Muscle of arm (tissue), 14 donors: ENCODE results near the gene WIF1. TPM values are rescaled to one million over a fixed set of nuclear protein-coding genes. Genes with fewer than 3 reads are reported as not detected.

Experiments
- DNase-seq: peaks from one replicate; pipeline ENCODE4 v3.0.0-alpha.2; 2013
- long read RNA-seq, 11 donors: transcript quantifications; one replicate each; lab custom pipeline, GENCODE V29; 2026
- polyA plus RNA-seq, 12 donors: library from polyadenylated mRNA; unstranded; fragments of 120-200 nt; gene quantifications; one replicate each; pipeline ENCODE4 v1.2.1, GENCODE V29; 2013; ENCODE audit not compliant: insufficient read length in 12 of 12

WIF1 gene
- polyA plus RNA-seq = 10 to 100 TPM in 2 of 12 donors, 1 to 10 TPM in 6, under 1 TPM in 3, not detected in 1; 0.38 to 61.9 (median 3.1) TPM
- long read RNA-seq, donor 1, transcript WIF1-201 (10 exons, 2,238 nt) = major isoform, 14 of 14 reads
- long read RNA-seq, donor 1, partial matches to known transcripts = 0 of 14 reads
- long read RNA-seq, donor 1, other reads (novel, unspliced or antisense) = 0 of 14 reads
- long read RNA-seq, donor 2, partial matches to known transcripts = 0 of 1 reads
- long read RNA-seq, donor 2, other reads (novel, unspliced or antisense) = 0 of 1 reads
- long read RNA-seq, donor 3 = 0 reads
- long read RNA-seq, donor 4 = 0 reads
- long read RNA-seq, donor 5 = 0 reads
- long read RNA-seq, donor 6 = 0 reads
- long read RNA-seq, donor 7, partial matches to known transcripts = 0 of 1 reads
- long read RNA-seq, donor 7, other reads (novel, unspliced or antisense) = 0 of 1 reads
- long read RNA-seq, donor 8 = 0 reads
- long read RNA-seq, donor 9, transcript WIF1-201 (10 exons, 2,238 nt) = major isoform, 8 of 8 reads
- long read RNA-seq, donor 9, partial matches to known transcripts = 0 of 8 reads
- long read RNA-seq, donor 9, other reads (novel, unspliced or antisense) = 0 of 8 reads
- long read RNA-seq, donor 10 = 0 reads
- long read RNA-seq, donor 11, partial matches to known transcripts = 0 of 3 reads
- long read RNA-seq, donor 11, other reads (novel, unspliced or antisense) = 0 of 3 reads

DNA sequence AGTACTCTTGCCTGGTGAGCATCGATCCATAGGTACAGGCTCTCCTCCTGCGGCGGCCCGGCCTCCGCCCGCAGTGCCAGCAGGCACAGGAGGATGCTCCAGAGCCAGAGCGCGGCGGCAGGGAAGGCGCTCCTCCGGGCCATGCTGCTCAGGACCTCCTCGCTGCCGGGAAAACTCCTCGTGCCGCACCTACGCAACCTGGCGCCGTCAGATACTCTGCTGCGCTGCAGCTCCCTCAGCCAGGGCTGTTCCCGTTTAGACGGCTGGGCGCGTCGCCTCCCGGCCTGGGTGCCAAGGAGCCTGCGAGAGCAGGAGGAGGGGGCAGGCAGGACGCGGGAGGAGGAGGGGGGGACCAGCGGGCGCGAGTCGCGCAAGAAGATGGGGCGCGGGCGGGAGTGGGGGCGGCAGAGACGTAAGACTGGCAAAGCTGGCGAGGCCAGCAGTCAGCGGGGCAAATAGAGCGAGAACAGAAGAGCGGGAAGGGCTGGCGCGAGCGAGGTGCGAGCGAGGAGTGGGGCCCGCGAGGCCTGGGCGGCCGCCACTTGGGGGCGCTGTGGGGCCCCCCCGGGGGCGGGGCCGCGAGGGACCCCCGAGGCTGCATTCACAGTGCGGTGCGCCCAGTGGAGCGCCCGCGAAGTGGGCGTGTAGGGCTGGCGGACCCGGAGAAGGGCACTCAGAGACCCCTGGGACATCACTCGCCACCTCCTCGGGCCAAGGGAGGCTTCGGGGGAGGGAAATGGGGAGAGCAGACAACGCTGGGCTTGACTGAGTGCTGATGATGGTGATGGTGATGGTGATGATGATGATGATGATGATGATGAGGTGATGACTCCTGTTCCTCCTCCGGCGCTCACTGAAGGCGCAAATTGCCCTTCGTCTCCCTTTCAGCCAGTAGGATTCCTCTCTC, at the start of gene WIF1:
WIF1 (minus strand) TSS at position 257 of the 907 bp plus-strand sequence; CDS start at position 143, 114 bp downstream.
- peak; percentile 23 for DNase-seq

- DNase-seq = peak; percentile 49
Observed at GRCh38 chr12:65170209-65170881, 49.2 kb upstream of the WIF1 start.

DNA sequence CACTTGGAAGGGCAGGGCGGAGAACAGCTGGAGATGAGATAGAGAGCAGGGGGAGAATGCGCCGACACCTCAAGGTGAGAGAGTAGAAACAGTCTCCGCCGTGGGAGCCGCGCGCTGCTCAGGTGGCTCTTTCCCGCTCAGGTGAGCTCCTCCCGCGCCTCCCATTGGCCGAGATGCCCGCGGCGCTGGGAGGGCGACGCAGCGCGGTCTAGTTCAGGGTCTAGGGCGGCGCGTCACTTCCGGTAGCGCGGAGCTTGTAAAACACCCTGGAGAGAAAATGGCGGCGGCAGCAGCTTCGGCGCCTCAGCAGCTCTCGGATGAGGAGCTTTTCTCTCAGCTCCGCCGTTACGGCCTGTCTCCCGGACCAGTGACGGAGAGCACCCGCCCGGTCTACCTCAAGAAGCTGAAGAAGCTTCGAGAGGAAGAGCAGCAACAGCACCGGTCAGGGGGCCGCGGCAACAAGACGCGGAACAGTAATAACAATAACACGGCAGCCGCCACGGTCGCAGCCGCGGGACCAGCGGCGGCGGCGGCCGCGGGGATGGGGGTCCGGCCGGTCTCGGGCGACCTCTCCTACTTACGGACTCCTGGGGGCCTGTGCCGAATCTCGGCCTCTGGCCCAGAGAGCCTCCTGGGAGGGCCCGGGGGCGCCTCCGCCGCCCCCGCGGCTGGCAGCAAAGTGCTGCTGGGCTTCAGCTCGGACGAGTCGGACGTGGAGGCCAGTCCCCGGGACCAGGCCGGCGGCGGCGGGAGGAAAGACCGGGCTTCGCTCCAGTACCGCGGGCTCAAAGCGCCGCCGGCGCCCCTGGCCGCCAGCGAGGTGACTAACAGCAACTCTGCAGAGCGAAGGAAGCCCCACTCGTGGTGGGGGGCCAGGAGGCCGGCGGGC, 48.5 kb upstream of the WIF1 start, which contains the start of gene LEMD3:
LEMD3 (plus strand) TSS at position 264 of the 889 bp plus-strand sequence; CDS start at position 278, 14 bp downstream.
- DNase-seq = peak; percentile 93

DNA sequence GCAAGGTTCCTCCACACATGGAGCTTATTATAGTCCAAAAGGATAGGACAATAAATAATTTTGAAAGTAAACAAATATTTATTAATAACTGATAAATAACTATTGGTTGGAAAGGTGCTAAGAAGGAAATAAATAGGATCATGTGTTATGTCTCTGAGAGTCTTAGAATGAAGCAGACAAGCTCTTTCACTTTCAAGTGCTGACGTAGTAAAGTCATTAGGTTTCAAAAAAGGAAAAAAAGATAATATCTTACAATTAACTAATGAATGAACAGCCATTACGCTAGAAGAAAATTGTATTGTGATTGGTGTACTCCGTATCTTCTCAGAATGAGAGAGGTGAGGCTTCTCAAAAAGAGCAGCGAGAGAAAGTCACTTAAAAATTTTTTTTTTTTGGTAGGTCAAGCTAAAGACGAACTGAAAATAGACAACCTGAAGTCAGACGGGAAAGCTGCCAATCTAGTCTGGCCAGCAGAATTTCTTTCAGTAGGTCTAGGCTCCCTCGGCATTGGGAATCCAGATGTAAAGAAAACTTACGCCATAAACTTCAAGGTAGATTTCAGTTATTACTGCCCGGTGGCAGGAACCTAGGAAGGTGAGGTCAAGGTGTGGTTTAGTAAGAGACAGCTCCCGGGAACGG, 47.7 kb upstream of the WIF1 start:
- no peak for DNase-seq

- DNase-seq = no peak
Observed at GRCh38 chr12:65164774-65165173, 43.7 kb upstream of the WIF1 start.

GRCh38 chr12:65164244-65164643, 43.1 kb upstream of the WIF1 start:
- DNase-seq = no peak

- DNase-seq = no peak
Observed at GRCh38 chr12:65162609-65163008, 41.5 kb upstream of the WIF1 start.

GRCh38 chr12:65157091-65157490, 36.0 kb upstream of the WIF1 start:
- no peak for DNase-seq

DNA sequence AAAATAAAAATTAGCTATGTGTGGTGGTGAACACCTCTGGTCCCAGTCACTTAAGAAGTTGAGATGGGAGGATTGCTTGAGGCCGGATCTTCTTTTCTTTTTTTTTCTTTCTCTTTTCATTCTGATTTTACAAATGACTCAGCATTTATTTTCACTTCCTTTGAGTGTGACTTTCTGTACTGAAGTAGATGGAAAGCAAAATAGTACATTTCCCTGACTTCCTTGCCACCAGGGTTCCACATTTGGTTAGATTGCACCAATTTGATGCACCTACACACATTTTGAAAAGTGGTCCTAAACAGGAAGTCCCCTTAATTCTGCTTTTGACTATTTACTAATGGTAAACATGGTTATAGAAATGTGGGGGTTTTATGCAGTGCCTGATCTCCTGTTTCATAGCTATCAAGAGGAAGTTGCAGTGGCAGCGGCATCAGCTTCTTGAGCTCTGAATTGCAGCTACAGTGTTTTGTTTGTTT, 35.3 kb upstream of the WIF1 start:
- DNase-seq = no peak

- no peak for DNase-seq
Observed at GRCh38 chr12:65155784-65156183, 34.7 kb upstream of the WIF1 start.

DNA sequence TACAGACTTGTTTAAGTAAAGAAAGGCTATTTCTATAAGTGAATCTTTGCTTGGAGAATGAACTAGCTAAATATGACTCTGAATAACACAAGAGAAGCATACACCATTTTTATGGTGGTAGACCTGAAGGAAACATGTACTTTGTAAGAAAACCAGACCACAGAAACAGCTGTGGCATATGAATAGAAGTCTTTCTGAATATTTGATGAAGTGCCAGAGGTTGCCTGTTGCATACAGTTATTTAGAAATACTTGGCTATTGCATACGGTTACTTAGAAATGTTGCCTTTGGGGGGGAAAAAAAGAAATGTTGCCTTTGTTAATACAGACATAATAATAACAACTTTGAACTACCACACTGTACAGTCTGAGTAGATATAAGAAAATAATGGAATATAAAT, 31.5 kb upstream of the WIF1 start:
- DNase-seq = no peak

GRCh38 chr12:65152012-65152411, 30.9 kb upstream of the WIF1 start:
- no peak for DNase-seq

DNA sequence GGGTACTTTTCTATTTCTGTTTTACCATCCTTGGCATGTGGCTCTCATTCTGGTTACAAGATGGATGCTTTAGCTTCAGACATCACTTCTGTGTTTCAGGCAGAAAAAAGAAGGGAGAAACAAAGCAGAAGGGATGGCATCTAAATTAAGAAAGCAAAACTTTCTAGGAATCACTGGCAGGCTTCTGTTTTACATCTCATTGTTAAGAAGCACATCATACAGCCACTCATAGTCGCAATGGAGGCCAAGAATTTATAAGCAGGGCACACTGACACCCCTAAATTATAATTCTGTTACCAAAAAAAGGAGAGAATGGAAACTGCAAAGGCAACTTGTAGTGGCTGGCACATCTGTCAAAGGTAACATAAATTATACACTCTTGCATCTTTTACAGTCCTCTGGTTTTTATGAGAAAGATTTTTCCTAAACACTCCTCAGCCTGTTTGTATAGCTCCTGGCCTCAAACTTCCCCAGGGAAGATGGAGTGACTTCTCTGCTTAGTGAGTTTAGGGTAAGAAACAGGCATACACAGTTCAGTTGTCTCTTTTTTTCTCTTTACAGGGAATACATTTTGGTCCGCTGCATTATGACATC, 26.3 kb upstream of the WIF1 start:
- no peak for DNase-seq

GRCh38 chr12:65140738-65141137, 19.6 kb upstream of the WIF1 start:
- no peak for DNase-seq

DNA sequence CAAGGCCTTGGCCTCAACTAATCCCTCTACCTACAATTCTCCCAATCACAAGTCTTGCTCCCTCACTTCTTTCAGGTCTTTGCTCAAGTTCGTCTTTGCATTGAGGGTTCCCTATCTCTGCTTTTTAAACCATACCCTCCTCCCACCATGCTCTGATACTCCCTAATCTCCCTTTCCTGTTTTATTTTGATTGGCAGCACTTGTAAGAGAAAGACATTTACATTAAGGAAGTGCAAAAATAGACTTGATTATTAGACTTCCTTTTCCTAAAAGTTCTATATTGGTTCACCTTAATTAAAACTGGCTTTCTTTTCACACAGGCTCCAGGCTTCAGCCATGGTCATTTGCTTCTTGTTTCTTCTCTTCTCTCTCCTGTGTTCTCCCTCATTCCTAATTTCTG, 18.3 kb upstream of the WIF1 start:
- DNase-seq = no peak

GRCh38 chr12:65133879-65134278, 12.8 kb upstream of the WIF1 start:
- no peak for DNase-seq

DNA sequence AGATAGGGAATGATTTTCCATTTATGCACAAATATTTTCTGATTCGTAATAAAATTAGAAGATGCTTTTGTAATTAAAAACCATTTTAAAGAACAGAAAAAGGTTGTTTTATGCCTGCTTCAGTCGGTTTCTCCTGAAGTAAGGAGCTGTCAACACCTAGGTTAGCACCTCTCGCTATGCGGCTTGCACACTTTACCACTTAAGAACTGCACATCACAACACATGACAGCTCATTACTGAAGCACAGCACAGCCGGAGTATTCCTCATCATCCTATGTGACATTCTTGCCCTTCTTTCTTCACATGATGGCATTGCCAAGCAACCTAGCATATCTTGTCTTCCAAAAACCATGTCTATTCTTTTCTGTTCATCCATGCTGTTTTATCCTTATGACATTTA, 5.4 kb upstream of the WIF1 start:
- no peak for DNase-seq

DNA sequence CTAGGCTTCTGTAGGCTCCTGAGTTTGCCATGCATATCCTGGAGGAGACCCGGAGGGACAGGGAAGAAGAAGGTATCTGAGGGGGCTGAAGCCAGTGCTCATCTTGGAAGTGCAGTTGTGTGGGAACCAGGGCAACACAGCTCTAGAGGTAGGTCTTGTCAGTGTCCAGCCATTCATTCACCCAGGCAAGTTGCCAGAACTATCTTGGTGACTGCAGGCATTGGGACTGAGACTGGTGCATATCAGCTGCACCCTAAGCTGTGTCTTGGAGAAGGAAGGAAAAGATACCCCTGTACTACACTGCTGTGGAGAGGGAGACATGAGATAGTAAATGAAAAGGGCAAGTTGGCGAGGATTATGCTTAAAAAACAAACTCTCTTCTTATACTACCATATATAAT, 4.9 kb upstream of the WIF1 start:
- no peak for DNase-seq

- no peak for DNase-seq
Observed at GRCh38 chr12:65125247-65125646, 4.1 kb upstream of the WIF1 start.
